HepG2 (cell line): ENCODE data around the gene SLC25A47. TPM values are rescaled to one million over a fixed set of nuclear protein-coding genes. Genes with fewer than 3 reads are reported as not detected.

Experiments
- CBX2 ChIP-seq, 2 experiments: fragments of 200-600 bp in 1 of 2; sonication (generic); formaldehyde crosslinking in 1 of 2; IDR thresholded peaks; 2 replicates each; pipeline versions ENCODE4 v1.7.0 to v1.8.1; 2018 to 2022; ENCODE audit warnings: low read depth in 2 of 2, low read length in 1 of 2, mild to moderate bottlenecking in 1 of 2, missing genetic modification reagents in 1 of 2
- CBX5 ChIP-seq: sonication (generic); formaldehyde crosslinking; IDR thresholded peaks from 2 replicates; pipeline ENCODE4 v1.4.0; 2020; ENCODE audit warnings: missing genetic modification reagents, borderline replicate concordance
- KLF11 ChIP-seq: IDR thresholded peaks from 2 replicates; pipeline ENCODE4 v1.6.1; 2016; ENCODE audit warnings: missing compliant biosample characterization
- KLF12 ChIP-seq: sonication (generic); formaldehyde crosslinking; IDR thresholded peaks from 2 replicates; pipeline ENCODE4 v1.4.0; 2020; ENCODE audit warnings: missing genetic modification reagents, borderline replicate concordance
- NAIF1 ChIP-seq: sonication (generic); formaldehyde crosslinking; IDR thresholded peaks from 2 replicates; pipeline ENCODE4 v1.5.0; 2020; ENCODE audit warnings: mild to moderate bottlenecking, missing genetic modification reagents, borderline replicate concordance
- NR1H2 ChIP-seq: sonication (generic); formaldehyde crosslinking; IDR thresholded peaks from 2 replicates; pipeline ENCODE4 v1.8.1; 2022; ENCODE audit warnings: low read depth, missing genetic modification reagents, borderline replicate concordance
- PAWR ChIP-seq: sonication (generic); formaldehyde crosslinking; IDR thresholded peaks from 2 replicates; pipeline ENCODE4 v1.4.0; 2020; ENCODE audit warnings: missing genetic modification reagents, mild to moderate bottlenecking, borderline replicate concordance
- SOX5 ChIP-seq: IDR thresholded peaks from 2 replicates; pipeline ENCODE4 v1.6.1; 2016; ENCODE audit warnings: borderline replicate concordance
- SP1 ChIP-seq, 2 experiments: fragments of 450-650 bp in 1 of 2; sonication (generic) in 1 of 2; formaldehyde crosslinking in 1 of 2; IDR thresholded peaks; 2 replicates each; pipeline versions ENCODE4 v1.4.0 to v1.6.1; 2016 to 2020; ENCODE audit warnings: missing genetic modification reagents in 1 of 2
- TAF1 ChIP-seq: sonication (generic); formaldehyde crosslinking; IDR thresholded peaks from 2 replicates; pipeline ENCODE4 v1.4.0; 2020; ENCODE audit warnings: missing genetic modification reagents
- TFDP1 ChIP-seq: IDR thresholded peaks from 2 replicates; pipeline ENCODE4 v1.6.1; 2016; ENCODE audit warnings: missing compliant biosample characterization, missing genetic modification reagents, borderline replicate concordance
- ZIK1 ChIP-seq: sonication (generic); formaldehyde crosslinking; IDR thresholded peaks from 2 replicates; pipeline ENCODE4 v1.5.0; 2020; ENCODE audit warnings: mild to moderate bottlenecking, low read depth, missing genetic modification reagents, borderline replicate concordance
- ZNF251 ChIP-seq: sonication (generic); formaldehyde crosslinking; IDR thresholded peaks from 2 replicates; pipeline ENCODE4 v1.9.0; 2021; ENCODE audit warnings: mild to moderate bottlenecking, missing genetic modification reagents
- ZNF296 ChIP-seq: sonication (generic); formaldehyde crosslinking; conservative IDR thresholded peaks from 2 replicates; pipeline ENCODE4 v1.5.0; 2020; ENCODE audit warnings: mild to moderate bottlenecking, missing genetic modification reagents
- ZNF331 ChIP-seq: sonication (generic); formaldehyde crosslinking; IDR thresholded peaks from 2 replicates; pipeline ENCODE4 v1.4.0; 2020; ENCODE audit warnings: missing genetic modification reagents
- ZNF407 ChIP-seq: sonication (generic); formaldehyde crosslinking; IDR thresholded peaks from one replicate; pipeline ENCODE4 v1.5.1; 2020; ENCODE audit warnings: mild to moderate bottlenecking, missing genetic modification reagents; ENCODE audit errors: not compliant biosample characterization
- ZNF446 ChIP-seq: sonication (generic); formaldehyde crosslinking; IDR thresholded peaks from 2 replicates; pipeline ENCODE4 v1.5.0; 2020; ENCODE audit warnings: mild to moderate bottlenecking, missing genetic modification reagents
- ZNF543 ChIP-seq: sonication (generic); formaldehyde crosslinking; IDR thresholded peaks from 2 replicates; pipeline ENCODE4 v1.4.0; 2020; ENCODE audit warnings: mild to moderate bottlenecking, missing genetic modification reagents
- ZNF550 ChIP-seq: sonication (generic); formaldehyde crosslinking; IDR thresholded peaks from 2 replicates; pipeline ENCODE4 v1.4.0; 2020; ENCODE audit warnings: mild to moderate bottlenecking, missing genetic modification reagents, borderline replicate concordance
- ZSCAN31 ChIP-seq: sonication (generic); formaldehyde crosslinking; IDR thresholded peaks from 2 replicates; pipeline ENCODE4 v1.5.0; 2020; ENCODE audit warnings: low read depth, mild to moderate bottlenecking, missing genetic modification reagents
- polyA plus RNA-seq, 8 experiments: library from polyadenylated mRNA; depleted of rRNA in 3 of 8; stranded (reverse) in 7 of 8; unstranded in 1 of 8; fragments of >200 nt; fragmentation: Illumina TruSeq in 4 of 8; extraction: Trizol in 4 of 8; gene quantifications; 2 replicates each; pipeline versions ENCODE4 v1.2.1 to v1.2.3, GENCODE V29; 2011 to 2016; ENCODE audit warnings: low read depth in 4 of 8, missing spikeins in 1 of 8, mixed read lengths in 1 of 8; ENCODE audit not compliant: insufficient read depth in 1 of 8
- total RNA-seq, 5 experiments: library from RNA; depleted of rRNA; stranded (reverse); fragments of >200 nt; fragmentation: Illumina TruSeq; extraction: Trizol; gene quantifications; 2 replicates each; pipeline ENCODE4 v1.2.3, GENCODE V29; 2016; ENCODE audit warnings: low read depth in 1 of 5

The SLC25A47 gene
- total and polyA plus RNA-seq, 2 of the 13 experiments (the other 11 are each of a cell fraction or from before 2014, with no cell fraction given), result 1.0 to 1.7 TPM

- TF ChIP-seq ZNF407 (CRISPR knock-in tag) (peak; percentile 69), KLF11 (CRISPR knock-in tag) (no peak), ZNF296 (CRISPR knock-in tag) (0 out of 2 replicates have a peak, but pooled peaks have one; percentile 61), KLF12 (CRISPR knock-in tag) (peak; percentile 42; the same call in 1 of the 2 replicates), NAIF1 (CRISPR knock-in tag) (no peak), NR1H2 (no peak), ZNF550 (CRISPR knock-in tag) (no peak), ZNF446 (CRISPR knock-in tag) (no peak), TFDP1 (CRISPR knock-in tag) (peak; percentile 23; the same call in 1 of the 2 replicates), ZSCAN31 (CRISPR knock-in tag) (0 out of 2 replicates have a peak, but pooled peaks have one; percentile 29), ZNF543 (0 out of 2 replicates have a peak, but pooled peaks have one; percentile 58), SP1 (IDR thresholded peaks at IDR 0.05) (no peak), SP1 (CRISPR knock-in tag; IDR thresholded peaks at IDR 0.05) (0 out of 2 replicates have a peak, but pooled peaks have one; percentile 29), TAF1 (CRISPR knock-in tag) (peak; percentile 54; the same call in 1 of the 2 replicates), CBX5 (CRISPR knock-in tag) (no peak), ZNF331 (CRISPR knock-in tag) (peak; percentile 31), PAWR (CRISPR knock-in tag) (0 out of 2 replicates have a peak, but pooled peaks have one; percentile 40), ZIK1 (CRISPR knock-in tag) (peak; percentile 67; the same call in 1 of the 2 replicates), CBX2 (IDR thresholded peaks at IDR 0.05; ENCODE audit: low read depth, low read length) (no peak), CBX2 (CRISPR knock-in tag; IDR thresholded peaks at IDR 0.05; ENCODE audit: low read depth) (no peak), ZNF251 (CRISPR knock-in tag) (0 out of 2 replicates have a peak, but pooled peaks have one; percentile 43), SOX5 (no peak)
These were observed 5.5 kb downstream of the SLC25A47 start (continued) for GRCh38 chr14:100328495-100329163.
